Amygdala (tissue), 56 donors: Measurements from ENCODE around the gene CLSTN3.
A peak's percentile ranks its signal among the peaks of the same experiment; 100 is the strongest.

Experiments used
- DNase-seq, 56 donors: peaks; one replicate each; lab custom pipeline; 2025; lab: John Stamatoyannopoulos, UW

Gene CLSTN3

DNA sequence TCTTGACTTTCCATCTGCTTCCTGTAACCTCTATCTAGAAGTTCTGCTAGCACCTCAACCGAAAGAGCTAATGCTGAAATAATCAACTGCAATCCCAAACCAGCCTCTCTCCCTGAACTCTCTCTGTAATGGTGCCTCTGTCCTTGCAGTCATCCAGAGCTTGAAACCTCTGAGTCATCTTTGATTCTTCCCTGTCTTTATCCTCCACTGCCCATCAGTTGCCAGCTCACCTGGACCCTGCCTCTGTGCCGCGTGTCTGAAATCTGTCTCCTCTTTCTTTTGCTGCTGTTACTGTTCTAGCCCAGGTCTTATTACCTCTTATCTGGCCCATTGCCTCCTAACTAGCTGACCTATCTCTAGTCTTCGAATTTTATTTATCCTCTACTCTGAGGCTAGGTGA, 15.5 kb downstream of the CLSTN3 start:
- no peak for DNase-seq

DNA sequence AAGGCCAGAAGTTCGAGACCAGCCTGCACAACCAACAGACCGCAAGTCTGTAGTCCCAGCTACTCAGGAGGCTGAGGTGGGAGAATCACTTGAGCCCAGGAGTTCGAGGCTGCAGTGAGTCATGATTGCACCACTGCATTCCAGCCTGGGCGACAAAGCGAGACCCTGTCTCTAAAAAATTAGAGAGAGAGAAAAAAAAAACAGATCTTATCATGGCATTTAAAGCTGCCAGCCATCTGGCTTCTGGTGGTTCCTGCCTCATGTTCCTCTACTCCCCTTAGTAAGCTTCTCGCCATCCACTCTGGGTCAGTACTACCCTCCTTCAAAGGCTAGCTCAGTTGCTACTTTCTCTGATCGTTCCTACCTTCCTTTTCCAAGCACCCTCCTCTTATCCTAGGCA, 16.1 kb downstream of the CLSTN3 start:
- DNase-seq = no peak

DNA sequence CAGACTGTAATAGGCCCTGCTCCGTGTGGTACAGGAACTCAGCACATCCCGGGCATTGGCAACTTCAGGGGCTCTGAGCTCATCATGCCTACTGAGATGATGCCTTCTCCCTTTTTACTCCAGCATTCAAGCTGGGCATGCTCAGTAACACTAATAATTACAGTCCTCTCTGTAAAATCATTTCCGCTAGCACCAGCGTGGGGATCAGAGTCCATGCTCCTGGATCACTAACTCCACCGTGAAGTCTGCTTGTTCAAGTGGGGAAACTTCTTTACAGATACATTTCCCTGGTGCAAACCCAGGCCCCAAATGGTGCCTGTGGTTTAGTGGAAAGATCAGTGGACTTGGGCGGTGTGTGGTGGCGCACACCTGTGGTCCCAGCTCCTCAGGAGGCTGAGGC, 16.7 kb downstream of the CLSTN3 start:
- no peak for DNase-seq

DNA sequence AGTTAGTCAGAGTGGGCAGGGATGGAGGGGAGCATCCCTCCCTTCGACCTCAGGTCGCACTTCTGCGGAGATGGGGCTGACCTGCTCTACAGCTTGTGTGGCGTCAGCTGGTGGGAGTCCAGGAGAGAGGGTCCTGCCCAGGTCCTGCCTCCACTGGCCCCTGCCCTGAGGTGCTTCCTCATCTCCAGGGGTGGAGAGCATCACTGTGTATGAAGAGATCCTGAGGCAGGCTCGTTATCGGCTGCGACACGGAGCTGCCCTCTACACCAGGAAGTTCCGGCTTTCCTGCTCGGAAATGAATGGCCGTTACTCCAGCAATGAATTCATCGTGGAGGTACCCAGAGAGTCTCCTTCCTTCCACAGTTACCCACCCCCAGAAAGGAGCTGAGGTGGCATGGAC, 20.2 kb downstream of the CLSTN3 start:
- DNase-seq = no peak

DNA sequence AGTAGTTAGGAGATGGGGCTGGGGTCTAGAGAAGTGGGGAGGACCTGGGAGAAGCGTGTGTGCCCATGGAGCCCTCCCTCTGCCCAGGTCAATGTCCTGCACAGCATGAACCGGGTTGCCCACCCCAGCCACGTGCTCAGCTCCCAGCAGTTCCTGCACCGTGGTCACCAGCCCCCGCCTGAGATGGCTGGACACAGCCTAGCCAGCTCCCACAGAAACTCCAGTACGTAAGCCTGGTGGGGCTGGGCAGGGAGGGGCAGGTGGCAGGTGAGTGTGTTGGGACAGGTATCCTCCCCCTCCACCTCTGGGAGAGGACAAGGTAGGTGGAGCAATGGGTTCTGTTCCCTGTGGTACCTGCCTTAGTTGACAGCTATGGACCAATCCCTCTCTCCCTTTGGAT, 20.7 kb downstream of the CLSTN3 start:
- DNase-seq = no peak

DNA sequence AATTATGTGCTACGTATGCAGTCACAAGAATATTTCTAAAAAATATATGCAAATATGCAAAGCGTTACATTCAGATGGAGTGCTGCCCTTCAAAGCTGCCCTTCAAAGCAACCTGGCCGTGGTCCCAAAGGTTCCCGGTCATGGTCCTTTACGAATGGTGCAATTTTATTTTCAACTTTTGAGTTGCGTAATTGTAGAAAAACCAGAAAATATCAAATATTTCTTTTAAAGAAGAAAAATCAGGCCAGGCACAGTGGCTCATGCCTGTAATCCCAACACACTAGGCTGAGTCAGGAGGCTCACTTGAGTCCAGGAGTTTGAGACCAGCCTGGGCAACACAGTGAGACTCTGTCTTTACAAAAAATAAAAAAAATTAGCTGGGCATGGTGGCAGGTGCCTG, 21.4 kb downstream of the CLSTN3 start:
- no peak for DNase-seq

DNA sequence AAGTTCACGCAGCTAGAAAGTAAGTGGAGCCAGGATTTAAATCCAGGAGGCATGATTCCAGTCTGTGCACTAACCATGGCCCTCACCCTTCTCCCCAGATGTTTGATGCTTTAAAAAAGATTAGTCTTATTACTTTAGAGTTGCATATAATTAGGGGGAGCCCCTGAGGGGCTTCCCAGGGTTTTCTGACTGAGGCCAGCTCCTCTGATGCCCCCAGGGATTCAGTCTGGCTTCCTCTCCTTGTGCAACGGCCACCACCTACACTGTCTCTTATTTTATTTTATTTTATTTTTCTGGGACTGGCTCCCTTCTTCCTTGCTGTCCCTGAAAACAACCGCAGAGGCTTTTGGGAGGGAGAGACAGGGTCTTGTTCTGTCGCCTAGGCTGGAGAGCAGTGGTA, 22.6 kb downstream of the CLSTN3 start:
- DNase-seq = no peak

DNA sequence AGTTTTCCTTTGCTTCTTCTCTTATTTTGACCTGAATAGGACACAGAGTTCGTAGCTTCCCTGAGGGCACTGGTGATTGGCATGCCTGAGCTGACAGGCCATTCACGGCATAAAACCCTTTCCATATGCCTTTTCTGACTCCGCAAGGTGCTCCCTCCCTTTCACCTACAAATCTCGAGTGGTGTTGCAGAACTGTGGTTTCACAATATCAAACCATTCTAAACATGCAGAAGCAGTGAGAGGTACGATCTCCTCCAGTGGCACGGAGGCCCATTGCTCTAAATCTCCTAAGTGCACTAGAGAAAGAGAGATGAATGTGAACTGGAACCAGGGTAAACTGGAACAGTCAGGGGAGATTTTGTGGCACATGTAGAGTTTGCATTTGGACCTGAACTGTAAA, 23.9 kb downstream of the CLSTN3 start:
- DNase-seq = no peak

DNA sequence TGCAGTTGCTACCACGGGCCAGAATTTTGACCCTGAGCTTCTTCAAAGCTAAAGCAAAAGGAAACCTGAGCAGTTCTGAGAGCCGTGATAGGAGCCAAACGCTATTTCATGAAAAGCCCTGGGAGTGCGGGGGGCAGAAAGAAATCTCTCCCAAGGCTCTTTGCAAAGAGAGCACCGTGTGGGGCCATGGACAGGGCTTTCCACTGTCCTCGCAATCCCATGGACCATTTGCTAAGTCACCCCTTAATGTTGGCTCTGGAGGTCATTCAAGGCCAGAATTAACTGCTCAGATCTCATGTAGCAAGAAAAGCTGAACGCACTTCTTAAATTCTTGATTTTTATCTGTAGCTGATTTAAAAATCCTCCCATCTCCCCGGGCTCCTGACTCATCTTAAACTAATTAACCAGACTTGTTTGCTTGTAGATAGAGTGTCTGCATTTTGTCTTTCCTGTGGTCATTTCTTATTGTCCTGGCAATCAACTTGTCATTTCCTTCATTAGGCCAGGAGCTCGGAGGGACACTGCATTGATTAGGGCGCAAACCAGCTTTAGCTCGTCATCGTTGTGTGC, 24.8 kb downstream of the CLSTN3 start:
- no peak for DNase-seq

DNA sequence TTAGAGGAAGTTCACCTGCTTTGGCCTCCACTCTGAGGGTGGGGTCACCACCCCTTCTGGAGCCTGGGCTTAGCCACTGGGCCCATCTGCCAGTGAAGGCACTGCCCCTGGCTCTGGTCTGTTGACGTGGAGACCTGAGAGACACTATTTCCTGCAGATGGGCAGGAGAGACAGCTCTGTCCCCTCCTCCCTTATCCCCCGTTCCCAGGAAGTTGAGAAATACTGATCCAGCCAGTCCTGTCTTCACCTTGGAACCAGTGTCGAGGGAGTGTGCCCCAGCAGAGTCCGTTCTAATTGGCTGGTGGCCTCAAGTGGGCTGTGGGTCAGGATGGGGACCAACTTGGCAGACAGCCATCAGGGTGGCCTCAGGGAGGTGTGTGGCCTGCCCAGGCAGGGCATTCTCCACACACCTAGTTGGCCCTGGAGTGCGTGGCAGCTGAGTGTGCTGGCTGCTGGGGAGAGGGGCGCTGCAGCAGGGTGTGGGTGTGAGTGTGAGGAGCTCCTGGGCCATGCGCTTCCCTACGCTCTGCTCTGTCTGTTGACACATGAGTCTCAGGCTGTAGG, 25.4 kb downstream of the CLSTN3 start:
- no peak for DNase-seq

DNA sequence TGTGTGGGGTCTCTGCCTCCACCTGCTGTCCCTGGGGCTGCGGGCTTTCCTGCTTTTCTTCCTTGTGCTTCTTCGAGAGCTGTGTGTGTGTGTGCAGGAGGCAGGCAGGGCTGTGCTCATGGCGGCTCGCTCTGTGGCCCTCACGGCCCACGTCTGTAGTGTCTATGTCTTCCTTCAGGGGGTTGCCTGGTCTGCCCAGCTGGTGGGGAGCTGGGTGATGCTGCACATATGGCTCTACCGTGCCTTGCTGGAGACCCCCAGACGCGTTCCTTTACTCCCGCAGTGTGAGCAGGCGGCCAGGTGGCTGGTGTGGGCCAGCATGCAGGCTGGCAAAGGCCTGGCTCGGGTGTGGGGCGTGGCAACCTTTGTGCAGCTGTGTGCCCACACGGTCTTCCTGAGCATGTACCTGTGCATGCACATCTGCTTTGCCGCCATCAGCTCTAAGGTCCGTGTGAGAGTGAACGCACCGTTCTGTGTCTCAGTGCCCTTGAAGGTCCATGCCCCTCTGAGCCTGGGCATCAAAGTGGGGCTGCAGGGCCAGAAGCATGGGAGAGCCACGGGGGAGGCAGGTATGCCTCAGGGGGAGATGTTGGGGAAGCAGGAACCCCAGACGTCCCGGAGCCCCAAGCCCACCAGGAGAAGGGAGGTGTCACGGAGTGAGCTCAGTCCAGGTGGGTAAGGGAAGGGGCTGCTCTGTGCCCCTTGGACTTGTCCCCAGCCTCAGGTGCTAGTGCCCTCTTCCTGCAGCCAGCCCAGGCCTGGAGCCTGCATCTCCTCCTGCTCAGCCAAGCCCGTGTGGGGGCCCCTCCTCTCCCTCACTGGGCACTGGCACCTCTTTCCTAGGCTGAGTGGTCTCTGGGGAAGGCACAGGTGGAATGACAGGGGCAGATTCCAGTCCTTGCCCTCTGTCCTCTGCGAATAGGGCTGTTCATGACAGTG, 26.4 kb downstream of the CLSTN3 start:
- no peak for DNase-seq

DNA sequence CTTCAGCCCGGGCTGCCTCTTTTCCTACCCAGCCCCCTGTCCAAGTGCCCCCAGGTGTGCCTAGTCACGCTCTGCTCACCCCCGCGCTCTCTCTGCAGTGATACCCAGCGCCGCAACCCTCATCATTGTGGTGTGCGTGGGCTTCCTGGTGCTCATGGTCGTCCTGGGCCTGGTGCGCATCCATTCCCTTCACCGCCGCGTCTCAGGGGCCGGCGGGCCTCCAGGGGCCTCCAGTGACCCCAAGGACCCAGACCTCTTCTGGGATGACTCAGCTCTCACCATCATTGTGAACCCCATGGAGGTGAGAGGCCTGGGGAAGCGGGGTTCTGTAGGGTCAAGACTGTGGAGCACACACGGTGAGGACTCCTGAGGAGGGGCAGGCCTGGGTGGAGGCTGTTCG, 27.2 kb downstream of the CLSTN3 start:
- no peak for DNase-seq

DNA sequence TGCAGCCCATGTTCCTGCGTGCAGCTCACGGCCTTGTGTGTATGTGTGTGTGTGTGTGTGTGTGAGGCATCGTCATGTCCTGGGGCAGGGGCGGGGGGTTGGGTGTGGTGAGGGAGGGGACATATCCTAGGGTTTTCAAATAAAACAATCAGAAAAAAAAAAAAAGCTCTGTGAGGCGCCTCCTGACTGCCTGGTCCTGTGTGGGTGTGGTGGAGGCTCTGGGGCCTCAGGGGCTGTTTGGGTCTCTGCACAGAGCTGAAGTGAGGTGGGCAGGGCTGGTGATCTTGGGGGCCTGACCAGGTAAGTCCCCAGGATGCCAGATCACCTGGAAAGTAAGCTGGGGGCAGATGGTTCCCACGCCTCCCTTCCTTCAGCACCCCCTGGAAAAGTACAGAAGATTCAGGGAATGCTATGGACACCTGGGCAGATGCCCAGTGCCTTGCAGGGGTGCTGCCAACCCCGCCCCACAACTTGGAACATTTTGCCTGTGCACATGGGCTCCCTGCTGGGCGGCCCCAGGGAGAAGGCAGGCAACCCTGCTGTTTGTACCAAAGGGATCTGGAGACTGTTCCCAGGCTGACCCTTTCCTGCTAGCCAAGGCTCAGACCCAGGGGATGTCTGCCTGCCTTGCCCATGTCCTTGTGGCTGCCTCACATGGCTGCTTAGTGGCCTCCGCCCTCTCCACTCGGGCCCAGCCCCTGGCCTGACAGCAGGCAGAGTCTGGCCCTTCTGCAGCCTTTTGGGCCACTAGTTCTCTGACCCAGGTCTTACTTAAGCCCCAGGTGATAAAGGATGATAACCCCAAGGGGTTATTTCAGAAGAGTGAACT, 28.8 kb downstream of the CLSTN3 start:
- no peak for DNase-seq

DNA sequence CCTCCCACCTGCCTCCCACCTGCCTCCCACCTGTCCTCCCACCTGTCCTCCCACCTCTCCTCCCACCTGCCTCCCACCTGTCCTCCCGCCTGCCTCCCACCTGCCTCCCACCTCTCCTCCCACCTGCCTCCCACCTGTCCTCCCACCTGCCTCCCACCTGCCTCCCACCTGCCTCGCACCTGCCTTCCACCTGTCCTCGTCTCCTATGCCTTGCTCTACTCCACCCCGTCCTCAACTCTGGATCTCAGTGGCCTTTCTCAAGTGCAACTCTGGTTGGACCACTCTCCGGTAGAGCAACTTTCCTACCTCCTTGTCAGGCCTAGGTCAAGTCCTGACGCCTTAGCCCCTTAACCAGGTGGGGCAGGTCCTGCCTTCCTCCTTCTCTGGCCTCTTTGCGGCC, 30.0 kb downstream of the CLSTN3 start:
- DNase-seq = no peak

DNA sequence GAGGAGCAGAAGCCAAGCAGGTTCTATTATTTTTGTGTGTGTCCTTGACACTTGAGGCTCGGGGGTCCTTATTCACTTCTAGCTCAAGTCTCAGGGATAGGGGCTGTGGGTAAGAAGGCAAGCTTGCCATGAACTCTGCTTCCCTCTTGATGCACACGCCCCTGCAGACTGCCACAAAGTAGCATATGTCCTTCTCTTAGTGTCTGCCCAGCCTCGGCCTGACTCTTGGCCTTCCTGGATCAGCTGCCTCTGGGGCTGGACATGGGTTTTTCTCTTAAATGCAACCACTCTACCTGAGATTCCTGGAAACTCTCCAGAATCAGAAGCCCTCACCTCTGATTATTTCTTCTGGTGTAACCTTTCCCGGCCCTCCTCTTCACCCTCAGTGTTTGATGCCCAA, 31.2 kb downstream of the CLSTN3 start:
- DNase-seq = no peak

DNA sequence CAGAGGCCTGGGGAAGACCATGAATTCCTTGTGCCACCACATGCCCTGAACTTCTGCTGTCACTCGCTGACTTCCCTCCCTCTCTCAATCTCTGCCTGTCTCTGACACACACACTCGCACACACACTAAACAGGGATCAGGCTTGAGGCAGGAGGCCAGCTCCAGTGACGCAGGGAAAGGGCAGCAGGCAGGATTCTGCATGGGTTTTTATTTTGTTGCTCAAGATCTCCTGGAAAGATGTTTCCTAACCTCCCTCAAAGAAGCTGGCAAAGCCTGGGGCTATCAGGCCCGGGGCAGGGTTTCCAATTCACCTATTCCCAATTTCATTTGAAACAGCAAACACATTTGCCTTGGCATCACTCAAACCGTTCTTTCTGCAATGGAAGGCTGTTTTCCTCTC, 31.6 kb downstream of the CLSTN3 start:
- no peak for DNase-seq

DNA sequence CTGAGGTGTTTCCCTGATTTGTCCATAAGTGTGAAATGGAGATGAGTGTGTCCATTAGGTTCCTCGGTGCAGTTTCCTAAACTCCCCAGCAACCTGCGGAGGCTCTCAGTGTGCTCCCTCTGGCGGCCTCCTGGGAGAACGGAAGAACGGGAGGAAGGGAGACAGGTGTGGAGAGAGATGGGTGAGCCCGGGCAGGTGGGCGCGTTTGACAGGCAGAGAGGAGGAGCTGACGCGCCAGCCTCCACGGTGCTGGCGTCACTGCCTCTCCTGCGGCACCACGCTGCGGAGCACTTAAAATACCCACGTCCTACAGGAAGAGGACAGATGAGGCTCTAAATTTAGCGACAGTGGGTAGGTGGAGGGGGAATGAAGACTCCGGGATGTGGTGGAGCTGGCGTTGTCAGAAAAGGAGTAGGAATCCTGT, 32.5 kb downstream of the CLSTN3 start:
- DNase-seq = peak in 24 of 56 donors; percentile 10 to 72 (median 40)

DNA sequence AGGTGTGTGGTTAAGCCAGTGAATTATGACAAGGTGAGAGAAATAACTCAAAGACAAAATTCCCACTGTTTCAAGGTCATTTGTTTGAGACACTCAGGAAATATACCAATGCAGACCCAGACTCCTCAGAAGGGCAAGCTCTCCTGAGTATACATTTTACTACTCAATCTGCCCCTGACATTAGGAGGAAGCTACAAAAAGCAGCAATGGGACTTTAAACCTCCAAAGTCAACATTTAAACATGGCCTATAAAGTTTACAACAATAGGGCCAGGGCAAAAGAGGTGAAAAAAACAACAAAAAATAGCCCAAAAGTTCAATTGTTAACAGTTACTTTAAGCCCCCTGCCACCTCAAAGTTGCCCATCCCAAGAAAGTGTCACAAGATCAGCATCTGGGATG, 39.8 kb downstream of the CLSTN3 start:
- no peak for DNase-seq

DNA sequence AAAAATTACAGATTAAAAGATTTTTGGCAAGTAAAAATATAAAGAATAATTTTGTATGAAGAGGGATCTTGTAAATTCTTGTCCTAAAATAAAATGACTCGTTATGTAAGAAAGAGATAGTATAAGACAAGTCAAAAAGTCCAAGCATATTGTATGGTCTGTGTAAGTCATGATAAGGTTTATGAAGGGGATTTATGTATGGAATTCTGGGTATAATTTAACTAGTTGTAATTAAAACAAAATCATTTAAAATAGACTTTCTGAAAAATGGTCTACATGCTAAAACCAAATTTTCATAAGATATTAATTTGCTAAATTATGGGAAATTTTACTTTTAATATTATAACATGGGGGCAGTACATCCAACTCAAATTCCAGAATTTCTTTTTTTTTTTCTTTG, 41.7 kb downstream of the CLSTN3 start:
- no peak for DNase-seq

DNA sequence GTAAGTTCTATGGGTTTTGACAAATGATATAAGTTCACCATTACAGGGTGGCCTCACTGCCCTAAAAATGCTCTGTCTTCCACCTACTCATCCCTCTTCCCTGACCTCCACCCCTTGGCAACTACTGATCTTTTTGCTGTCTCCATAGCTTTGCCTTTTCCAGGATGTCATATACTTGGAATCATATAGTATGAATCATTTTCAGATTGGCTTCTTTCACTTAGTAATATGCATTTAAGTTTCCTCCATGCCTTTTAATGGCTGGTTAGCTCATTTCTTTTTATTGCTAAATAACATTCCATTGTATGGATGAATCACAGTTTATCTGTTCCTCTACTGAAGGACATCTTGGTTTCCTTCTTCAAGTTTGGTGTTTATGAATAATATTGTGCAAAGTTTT, 45.3 kb downstream of the CLSTN3 start:
- no peak for DNase-seq

DNA sequence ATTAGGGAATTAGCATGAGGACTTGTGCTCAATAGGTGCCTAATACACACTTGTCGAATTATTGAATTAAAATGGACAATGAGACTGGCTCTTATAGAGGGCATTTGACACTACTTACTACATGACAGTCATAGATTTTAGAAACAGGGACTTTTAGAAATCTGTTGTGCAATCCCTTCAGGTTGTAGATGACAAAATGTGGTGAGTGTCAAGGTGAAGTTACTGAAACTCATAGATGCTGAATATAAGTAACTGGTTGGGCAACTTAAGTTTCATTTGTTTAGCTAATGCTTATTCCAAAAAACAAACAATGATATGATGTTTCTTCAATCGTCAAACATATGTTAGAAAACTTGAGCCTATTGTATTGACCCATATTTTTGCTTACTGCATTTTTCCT, 46.4 kb downstream of the CLSTN3 start:
- no peak for DNase-seq
